SU-DHL-6 (cell line): ENCODE measurements around the gene CLDN5.

Source experiments
- H2AFZ ChIP-seq: fragments of 200-600 bp; sonication (generic); 2 replicates; pipeline ENCODE4 v1.6.1; 2014; ENCODE audit warnings: low read depth, mild to moderate bottlenecking, moderate library complexity, mixed read lengths, antibody characterized with exemption, low read length; ENCODE audit not compliant: severe bottlenecking
- H3F3A ChIP-seq: fragments of 200-600 bp; shearing (Covaris generic); 2 replicates; pipeline ENCODE4 v1.6.0; 2016; ENCODE audit warnings: antibody characterized with exemption, mild to moderate bottlenecking; ENCODE audit not compliant: insufficient read depth
- H3K27ac ChIP-seq: fragments of 200-600 bp; sonication (generic); 2 replicates; pipeline ENCODE4 v1.5.1; 2016; ENCODE audit warnings: low read depth, mild to moderate bottlenecking, low read length, moderate library complexity, mixed read lengths
- H3K27me3 ChIP-seq: fragments of 200-600 bp; sonication (generic), shearing (Covaris generic); 2 replicates; pipeline ENCODE4 v1.6.0; 2014; ENCODE audit warnings: mild to moderate bottlenecking, low read length
- H3K36me3 ChIP-seq: fragments of 200-600 bp; sonication (generic); 2 replicates; pipeline ENCODE4 v1.6.1; 2014; ENCODE audit warnings: mild to moderate bottlenecking, low read length, mixed read lengths
- H3K4me2 ChIP-seq: fragments of 300-600, 200-600 bp; shearing (Covaris generic), sonication (generic); 2 replicates; pipeline ENCODE4 v1.6.0; 2014; ENCODE audit warnings: low read length, low read depth, mild to moderate bottlenecking; ENCODE audit not compliant: poor library complexity, severe bottlenecking
- H3K4me3 ChIP-seq: fragments of 200-600 bp; sonication (generic); 2 replicates; pipeline ENCODE4 v1.5.1; 2014; ENCODE audit warnings: antibody characterized with exemption, low read length, mild to moderate bottlenecking, mixed read lengths; ENCODE audit not compliant: insufficient read depth, poor library complexity, severe bottlenecking
- H3K79me2 ChIP-seq: fragments of 200-600 bp; sonication (generic); 2 replicates; pipeline ENCODE4 v1.6.1; 2014; ENCODE audit warnings: mild to moderate bottlenecking, low read length, moderate library complexity; ENCODE audit not compliant: insufficient read depth
- H3K9ac ChIP-seq: fragments of 200-600 bp; sonication (generic); 2 replicates; pipeline ENCODE4 v1.7.0; 2014; ENCODE audit warnings: mild to moderate bottlenecking, low read length
- H3K9me2 ChIP-seq: fragments of 200-600 bp; sonication (generic); replicated peaks from 2 replicates; pipeline ENCODE4 v1.6.1; 2014; ENCODE audit warnings: low read length; ENCODE audit not compliant: insufficient read depth
- H3K9me3 ChIP-seq: fragments of 200-600 bp; sonication (generic); 2 replicates; pipeline ENCODE4 v1.6.1; 2014; ENCODE audit warnings: low read length, mixed read lengths; ENCODE audit not compliant: insufficient read depth
- H4K20me1 ChIP-seq: fragments of 200-600 bp; sonication (generic); 2 replicates; pipeline ENCODE4 v1.6.1; 2014; ENCODE audit warnings: low read depth, mild to moderate bottlenecking, antibody characterized with exemption, low read length, moderate library complexity, mixed read lengths
- CTCF ChIP-seq: fragments of 200-600 bp; sonication (generic); IDR thresholded peaks from one replicate; pipeline ENCODE4 v1.5.1; 2017; ENCODE audit warnings: antibody characterized with exemption, mild to moderate bottlenecking, low read length, moderate library complexity; ENCODE audit not compliant: insufficient read depth, poor library complexity, severe bottlenecking
- EZH2phosphoT487 ChIP-seq: fragments of 200-600 bp; sonication (generic), shearing (Covaris generic); conservative IDR thresholded peaks from 2 replicates; pipeline ENCODE4 v1.6.1; 2018; ENCODE audit warnings: mild to moderate bottlenecking, antibody characterized with exemption, low read length, moderate library complexity, mixed read lengths

The CLDN5 gene

GRCh38 chr22:19497245-19497644 is 27.0 kb downstream of the CLDN5 start:
- Histone ChIP-seq H3K36me3 (no peaks in the 10 kb centered on the region), H3K9me3 (no peaks in the 10 kb centered on the region), H3F3A (no peaks in the 10 kb centered on the region), H4K20me1 (no peaks in the 10 kb centered on the region), H3K27me3 (no peaks in the 10 kb centered on the region), H3K9me2 (no peaks in the 10 kb centered on the region), H3K9ac (no peak overlapping the region), H3K27ac (no peak overlapping the region), H3K79me2 (no peaks in the 10 kb centered on the region), H3K4me3 (no peak overlapping the region), H3K4me2 (no peak overlapping the region), H2AFZ (no peak overlapping the region)
- TF ChIP-seq CTCF (no peak), EZH2phosphoT487 (no peak)

GRCh38 chr22:19496324-19496630 is 27.9 kb downstream of the CLDN5 start:
- TF ChIP-seq EZH2phosphoT487: no peak
- no peak for TF ChIP-seq CTCF
- Histone ChIP-seq H4K20me1 (no peaks in the 10 kb centered on the region), H3K4me3 (no peak overlapping the region), H3K27me3 (no peaks in the 10 kb centered on the region), H3K36me3 (no peaks in the 10 kb centered on the region), H3K27ac (no peak overlapping the region), H3K79me2 (no peaks in the 10 kb centered on the region), H3K9me2 (no peaks in the 10 kb centered on the region), H3K9ac (no peak overlapping the region), H2AFZ (no peak overlapping the region), H3K4me2 (no peak overlapping the region), H3K9me3 (no peaks in the 10 kb centered on the region), H3F3A (no peaks in the 10 kb centered on the region)

GRCh38 chr22:19495562-19496323 is 28.5 kb downstream of the CLDN5 start:
- Histone ChIP-seq H3F3A (no peaks in the 10 kb centered on the region), H3K27ac (no peak overlapping the region), H4K20me1 (no peaks in the 10 kb centered on the region), H3K36me3 (no peaks in the 10 kb centered on the region), H3K9ac (no peak overlapping the region), H3K79me2 (no peaks in the 10 kb centered on the region), H3K27me3 (no peaks in the 10 kb centered on the region), H3K9me3 (no peaks in the 10 kb centered on the region), H3K9me2 (no peaks in the 10 kb centered on the region), H3K4me2 (no peak overlapping the region), H2AFZ (no peak overlapping the region), H3K4me3 (no peak overlapping the region)
- TF ChIP-seq EZH2phosphoT487 (no peak), CTCF (no peak)
